ENCODE measurements around the gene NACC1.
"Not testable (repeated sequence)": the region's sequence is repeated elsewhere in the genome, so short reads cannot be mapped to it uniquely, and the experiment has no call there.

NACC1 gene

GRCh38 chr19:13172346-13173138, 54.5 kb downstream of the NACC1 start:
- Histone ChIP-seq H3K4me2 (ENCODE audit: insufficient read depth, low read length) (no peak overlapping the region), H3K4me1 (ENCODE audit: insufficient read depth, low read length) (peaks cover 16% of the 10 kb centered on the region), H3K36me3 (ENCODE audit: insufficient read depth, low read length) (no peaks in the 10 kb centered on the region), H3K9me3 (ENCODE audit: insufficient read depth, low read length, severe bottlenecking) (no peaks in the 10 kb centered on the region), H4K20me1 (ENCODE audit: insufficient read depth, low read length) (no peaks in the 10 kb centered on the region), H3K9ac (ENCODE audit: low read depth, low read length) (no peak overlapping the region), H3K4me3 (ENCODE audit: low read depth in 1 of 2, low read length in 2 of 2) (no peak overlapping the region), H3K27ac (ENCODE audit: low read length) (no peak overlapping the region), H3K79me2 (ENCODE audit: insufficient read depth, low read length) (no peaks in the 10 kb centered on the region), H2AFZ (ENCODE audit: low read depth, low read length) (peak overlapping the region; percentile 42; the same call in 1 of the 2 replicates), H3K27me3 (ENCODE audit: insufficient read depth, low read length, poor library complexity) (no peaks in the 10 kb centered on the region)
- no peak for TF ChIP-seq CTCF (IDR thresholded peaks at IDR 0.05; ENCODE audit: borderline replicate concordance, extremely low read depth, low read length, poor library complexity, severe bottlenecking)
- no peak for TF ChIP-seq EZH2 (IDR thresholded peaks at IDR 0.05; ENCODE audit: borderline replicate concordance, low read depth, low read length, severe bottlenecking)
- DNase-seq: no peak
- ATAC-seq (ENCODE audit: insufficient read depth, low read depth): no peak

GRCh38 chr19:13173139-13173737, 55.2 kb downstream of the NACC1 start:
- H3K9me3 ChIP-seq (ENCODE audit: insufficient read depth, low read length, severe bottlenecking): no peaks in the 10 kb centered on the region
- TF ChIP-seq EZH2 (IDR thresholded peaks at IDR 0.05; ENCODE audit: borderline replicate concordance, low read depth, low read length, severe bottlenecking) (no peak), CTCF (IDR thresholded peaks at IDR 0.05; ENCODE audit: borderline replicate concordance, extremely low read depth, low read length, poor library complexity, severe bottlenecking) (no peak)
- no peak overlapping the region for H3K27ac ChIP-seq (ENCODE audit: low read length)
- H3K79me2 ChIP-seq (ENCODE audit: insufficient read depth, low read length): no peaks in the 10 kb centered on the region
- ATAC-seq (ENCODE audit: insufficient read depth, low read depth) (no peak), DNase-seq (no peak)
- no peak overlapping the region for H3K4me3 ChIP-seq (ENCODE audit: low read depth in 1 of 2, low read length in 2 of 2)
- H2AFZ ChIP-seq (ENCODE audit: low read depth, low read length): no peak overlapping the region
- peaks cover 9% of the 10 kb centered on the region for H3K4me1 ChIP-seq (ENCODE audit: insufficient read depth, low read length)
- H3K36me3 ChIP-seq (ENCODE audit: insufficient read depth, low read length): no peaks in the 10 kb centered on the region
- H3K9ac ChIP-seq (ENCODE audit: low read depth, low read length): no peak overlapping the region
- H4K20me1 ChIP-seq (ENCODE audit: insufficient read depth, low read length): no peaks in the 10 kb centered on the region
- H3K4me2 ChIP-seq (ENCODE audit: insufficient read depth, low read length): no peak overlapping the region
- H3K27me3 ChIP-seq (ENCODE audit: insufficient read depth, low read length, poor library complexity): no peaks in the 10 kb centered on the region

- Histone ChIP-seq H3K36me3 (ENCODE audit: insufficient read depth, low read length) (no peaks in the 10 kb centered on the region), H3K4me3 (ENCODE audit: low read depth in 1 of 2, low read length in 2 of 2) (no peak overlapping the region), H3K27ac (ENCODE audit: low read length) (no peak overlapping the region), H3K79me2 (ENCODE audit: insufficient read depth, low read length) (no peaks in the 10 kb centered on the region), H3K27me3 (ENCODE audit: insufficient read depth, low read length, poor library complexity) (no peaks in the 10 kb centered on the region), H3K9me3 (ENCODE audit: insufficient read depth, low read length, severe bottlenecking) (no peaks in the 10 kb centered on the region), H3K9ac (ENCODE audit: low read depth, low read length) (no peak overlapping the region), H4K20me1 (ENCODE audit: insufficient read depth, low read length) (no peaks in the 10 kb centered on the region), H2AFZ (ENCODE audit: low read depth, low read length) (no peak overlapping the region), H3K4me1 (ENCODE audit: insufficient read depth, low read length) (peaks cover 4% of the 10 kb centered on the region; the same call in 1 of the 2 replicates), H3K4me2 (ENCODE audit: insufficient read depth, low read length) (no peak overlapping the region)
- TF ChIP-seq CTCF (IDR thresholded peaks at IDR 0.05; ENCODE audit: borderline replicate concordance, extremely low read depth, low read length, poor library complexity, severe bottlenecking) (no peak), EZH2 (IDR thresholded peaks at IDR 0.05; ENCODE audit: borderline replicate concordance, low read depth, low read length, severe bottlenecking) (no peak)
- no peak for DNase-seq
- no peak for ATAC-seq (ENCODE audit: insufficient read depth, low read depth)
Observed at GRCh38 chr19:13176345-13176744, 58.3 kb downstream of the NACC1 start.

GRCh38 chr19:13177584-13177983, 59.5 kb downstream of the NACC1 start:
- H2AFZ ChIP-seq (ENCODE audit: low read depth, low read length); H3K9ac ChIP-seq (ENCODE audit: low read depth, low read length); H3K36me3 ChIP-seq (ENCODE audit: insufficient read depth, low read length); H4K20me1 ChIP-seq (ENCODE audit: insufficient read depth, low read length); H3K4me3 ChIP-seq (ENCODE audit: low read depth in 1 of 2, low read length in 2 of 2); H3K9me3 ChIP-seq (ENCODE audit: insufficient read depth, low read length, severe bottlenecking); H3K79me2 ChIP-seq (ENCODE audit: insufficient read depth, low read length); H3K4me1 ChIP-seq (ENCODE audit: insufficient read depth, low read length); H3K27ac ChIP-seq (ENCODE audit: low read length); H3K4me2 ChIP-seq (ENCODE audit: insufficient read depth, low read length); H3K27me3 ChIP-seq (ENCODE audit: insufficient read depth, low read length, poor library complexity); DNase-seq; ATAC-seq (ENCODE audit: insufficient read depth, low read depth): not testable (repeated sequence)

GRCh38 chr19:13178291-13178690, 60.2 kb downstream of the NACC1 start:
- not testable (repeated sequence) for H3K9ac ChIP-seq (ENCODE audit: low read depth, low read length); H4K20me1 ChIP-seq (ENCODE audit: insufficient read depth, low read length); ATAC-seq (ENCODE audit: insufficient read depth, low read depth); H3K4me2 ChIP-seq (ENCODE audit: insufficient read depth, low read length); H2AFZ ChIP-seq (ENCODE audit: low read depth, low read length); H3K27ac ChIP-seq (ENCODE audit: low read length); H3K9me3 ChIP-seq (ENCODE audit: insufficient read depth, low read length, severe bottlenecking); H3K27me3 ChIP-seq (ENCODE audit: insufficient read depth, low read length, poor library complexity); H3K4me1 ChIP-seq (ENCODE audit: insufficient read depth, low read length); H3K4me3 ChIP-seq (ENCODE audit: low read depth in 1 of 2, low read length in 2 of 2); DNase-seq; H3K79me2 ChIP-seq (ENCODE audit: insufficient read depth, low read length); H3K36me3 ChIP-seq (ENCODE audit: insufficient read depth, low read length)

All from DND-41 (cell line).